Ascending aorta (tissue), 2 donors: ENCODE data around the gene OTOP1. TPM values are rescaled to one million over a fixed set of nuclear protein-coding genes. Genes with fewer than 3 reads are reported as not detected.

Experiments
- DNase-seq, 2 donors: peaks; one replicate each; pipeline ENCODE4 v3.0.0-alpha.2; 2019; ENCODE audit warnings: low spot score in 2 of 2
- H3K27ac ChIP-seq, 2 donors: fragments of 200-600 bp; sonication (generic); one replicate each; pipeline ENCODE4 v1.5.1; 2016 to 2017; ENCODE audit warnings: mild to moderate bottlenecking in 1 of 2
- H3K27me3 ChIP-seq: fragments of 200-600 bp; sonication (generic); one replicate; pipeline ENCODE4 v1.5.1; 2017
- H3K36me3 ChIP-seq, 2 donors: fragments of 200-600 bp; sonication (generic); one replicate each; pipeline ENCODE4 v1.5.1; 2016
- H3K4me1 ChIP-seq, 2 donors: fragments of 200-600 bp; sonication (generic); one replicate each; pipeline ENCODE4 v1.5.1; 2016 to 2017; ENCODE audit warnings: mild to moderate bottlenecking in 1 of 2
- H3K4me3 ChIP-seq, 2 donors: fragments of 200-600 bp; sonication (generic); one replicate each; pipeline ENCODE4 v1.5.1; 2016 to 2017; ENCODE audit warnings: mild to moderate bottlenecking in 1 of 2
- H3K9me3 ChIP-seq, 2 donors: fragments of 200-600 bp; sonication (generic); one replicate each; pipeline ENCODE4 v1.5.1; 2016
- CTCF ChIP-seq, 3 experiments: fragments of 200-600 bp in 2 of 3; fragments of 450-650 bp in 1 of 3; sonication (generic) in 2 of 3; IDR thresholded peaks; one replicate each; pipeline ENCODE4 v1.5.1; 2016 to 2019; ENCODE audit warnings: antibody characterized with exemption in 3 of 3, mild to moderate bottlenecking in 1 of 3, moderate library complexity in 1 of 3
- intact Hi-C: fragments of 100-400 bp; cut with DNase I; formaldehyde crosslinking; loops from one replicate; pipeline ENCODE4 v1.15.1; 2023
- total RNA-seq: library from RNA; depleted of rRNA; stranded (reverse); fragments of >200 nt; gene quantifications from one replicate; pipeline ENCODE4 v1.1.0, GENCODE V29; 2016

Gene OTOP1
- total RNA-seq = not detected

- Histone ChIP-seq H3K4me1 (no peaks in the 10 kb centered on the region), H3K4me3 (no peak within 1 kb of the TSS), H3K9me3 (no peaks in the 10 kb centered on the region), H3K36me3 (no peaks in the 10 kb centered on the region), H3K27me3 (no peaks in the 10 kb centered on the region), H3K27ac (no peak within 1 kb of the TSS)
- intact Hi-C loops = no loop called here
- DNase-seq = no peak
- no peak for TF ChIP-seq CTCF (IDR thresholded peaks at IDR 0.05)
These were observed at the start of gene OTOP1 for GRCh38 chr4:4226606-4227438. TSS of gene OTOP1 (minus strand) at chr4:4226929. CDS start at chr4:4226864, 65 bp downstream.

GRCh38 chr4:4274226-4274625 lies 47.5 kb upstream of the OTOP1 start:
- Histone ChIP-seq H3K4me3 (no peak overlapping the region), H3K36me3 (peaks cover 47 to 80% of the 10 kb centered on the region in 2 donors), H3K27ac (no peak overlapping the region), H3K9me3 (no peaks in the 10 kb centered on the region), H3K4me1 (no peaks in the 10 kb centered on the region), H3K27me3 (no peaks in the 10 kb centered on the region)
- TF ChIP-seq CTCF (IDR thresholded peaks at IDR 0.05) = no peak
- intact Hi-C loops = no loop called here
- DNase-seq = no peak

- no peaks in the 10 kb centered on the region for H3K9me3 ChIP-seq
- no peak for DNase-seq
- no peaks in the 10 kb centered on the region for H3K4me1 ChIP-seq
- H3K4me3 ChIP-seq = no peak overlapping the region
- H3K27ac ChIP-seq = no peak overlapping the region
- H3K27me3 ChIP-seq = no peaks in the 10 kb centered on the region
- no peak for TF ChIP-seq CTCF (IDR thresholded peaks at IDR 0.05)
- H3K36me3 ChIP-seq = peaks cover 38 to 69% of the 10 kb centered on the region in 2 donors
- intact Hi-C loops = no loop called here
These were observed 45.2 kb upstream of the OTOP1 start for GRCh38 chr4:4271912-4272311.

GRCh38 chr4:4270529-4270928 lies 43.8 kb upstream of the OTOP1 start:
- DNase-seq = no peak
- H3K36me3 ChIP-seq = peaks cover 31 to 58% of the 10 kb centered on the region in 2 donors

GRCh38 chr4:4269856-4270255 lies 43.1 kb upstream of the OTOP1 start:
- Histone ChIP-seq H3K36me3 (peaks cover 25 to 58% of the 10 kb centered on the region in 2 donors), H3K27me3 (no peaks in the 10 kb centered on the region), H3K4me3 (no peak overlapping the region), H3K27ac (no peak overlapping the region), H3K9me3 (no peaks in the 10 kb centered on the region), H3K4me1 (no peaks in the 10 kb centered on the region)
- no peak for TF ChIP-seq CTCF (IDR thresholded peaks at IDR 0.05)
- no peak for DNase-seq
- intact Hi-C loops = no loop called here

More at GRCh38 chr4:4270529-4270928, 43.8 kb upstream of the OTOP1 start:
- no peaks in the 10 kb centered on the region for H3K9me3 ChIP-seq
- no peaks in the 10 kb centered on the region for H3K27me3 ChIP-seq
- H3K4me1 ChIP-seq = no peaks in the 10 kb centered on the region
- intact Hi-C loops = no loop called here
- H3K27ac ChIP-seq = no peak overlapping the region
- no peak overlapping the region for H3K4me3 ChIP-seq
- no peak for TF ChIP-seq CTCF (IDR thresholded peaks at IDR 0.05)
